CD4-positive, CD25-positive, alpha-beta regulatory T cell (primary cell): ENCODE measurements around the gene CEBPZ. TPM values are rescaled to one million over a fixed set of nuclear protein-coding genes. Genes with fewer than 3 reads are reported as not detected.

Experiments used
- ATAC-seq, 2 donors: fragments of 150-1000 bp; cut with Tn5 transposase; one replicate each; pipeline ENCODE4 v1.10.0; 2021; ENCODE audit warnings: low read depth in 2 of 2, moderate number of reproducible peaks in 2 of 2, moderate library complexity in 1 of 2
- DNase-seq, 3 donors: peaks; one replicate each; pipeline versions ENCODE4 v3.0.0 to v3.0.0-alpha.2; 2012 to 2022; ENCODE audit warnings: mixed read lengths in 1 of 3
- H3K27ac ChIP-seq: one replicate; pipeline ENCODE4 v1.7.0; 2013; ENCODE audit warnings: mild to moderate bottlenecking, low read length; ENCODE audit not compliant: insufficient read depth, poor library complexity, severe bottlenecking
- H3K27me3 ChIP-seq: one replicate; pipeline ENCODE4 v1.7.0; 2013; ENCODE audit warnings: low read length; ENCODE audit not compliant: control insufficient read depth, insufficient read depth
- H3K36me3 ChIP-seq: one replicate; pipeline ENCODE4 v1.7.0; 2013; ENCODE audit warnings: mild to moderate bottlenecking, low read length, moderate library complexity; ENCODE audit not compliant: control insufficient read depth, insufficient read depth
- H3K4me1 ChIP-seq: 2 replicates; pipeline ENCODE4 v1.7.0; 2013; ENCODE audit warnings: mild to moderate bottlenecking, low read length; ENCODE audit not compliant: insufficient read depth, control insufficient read depth, poor library complexity, severe bottlenecking
- H3K4me3 ChIP-seq: one replicate; pipeline ENCODE4 v1.7.0; 2013; ENCODE audit warnings: low read depth, mild to moderate bottlenecking, low read length, moderate library complexity
- H3K9me3 ChIP-seq, 2 experiments: 1 replicate in 1 of 2; 2 replicates in 1 of 2; pipeline ENCODE4 v1.7.0; 2013; ENCODE audit warnings: low read length in 2 of 2, mild to moderate bottlenecking in 1 of 2, moderate library complexity in 1 of 2; ENCODE audit not compliant: control insufficient read depth in 2 of 2
- H3K27ac Mint-ChIP-seq, 3 donors: one replicate each; pipeline ENCODE4 v1.8.0; 2020 to 2022; ENCODE audit warnings: mild to moderate bottlenecking in 3 of 3, mixed read lengths in 3 of 3, moderate library complexity in 2 of 3
- H3K27me3 Mint-ChIP-seq: one replicate; pipeline ENCODE4 v1.8.0; 2022; ENCODE audit warnings: mild to moderate bottlenecking, mixed read lengths
- H3K36me3 Mint-ChIP-seq: one replicate; pipeline ENCODE4 v1.8.0; 2020; ENCODE audit warnings: mixed read lengths
- H3K4me1 Mint-ChIP-seq, 4 donors: one replicate each; pipeline ENCODE4 v1.8.0; 2020 to 2022; ENCODE audit warnings: mixed read lengths in 4 of 4, mild to moderate bottlenecking in 1 of 4
- H3K4me3 Mint-ChIP-seq, 4 donors: one replicate each; pipeline ENCODE4 v1.8.0; 2020 to 2022; ENCODE audit warnings: mild to moderate bottlenecking in 4 of 4, mixed read lengths in 4 of 4, moderate library complexity in 3 of 4
- H3K9me3 Mint-ChIP-seq, 7 donors: one replicate each; pipeline ENCODE4 v1.8.0; 2020 to 2022; ENCODE audit warnings: mixed read lengths in 7 of 7, mild to moderate bottlenecking in 3 of 7, moderate library complexity in 2 of 7
- polyA plus RNA-seq, 4 donors: library from polyadenylated mRNA; unstranded; fragments of 300-500 nt; fragmentation: Illumina TruSeq; gene quantifications; one replicate each; pipeline ENCODE4 v1.2.3, GENCODE V29; 2021
- total RNA-seq: library from RNA; stranded (reverse); gene quantifications from one replicate; pipeline ENCODE4 v1.2.3, GENCODE V29; 2022

The CEBPZ gene
- total and polyA plus RNA-seq, 5 donors from 2014 or later, result 25.1 to 64.2 (median 32.6) TPM

DNA sequence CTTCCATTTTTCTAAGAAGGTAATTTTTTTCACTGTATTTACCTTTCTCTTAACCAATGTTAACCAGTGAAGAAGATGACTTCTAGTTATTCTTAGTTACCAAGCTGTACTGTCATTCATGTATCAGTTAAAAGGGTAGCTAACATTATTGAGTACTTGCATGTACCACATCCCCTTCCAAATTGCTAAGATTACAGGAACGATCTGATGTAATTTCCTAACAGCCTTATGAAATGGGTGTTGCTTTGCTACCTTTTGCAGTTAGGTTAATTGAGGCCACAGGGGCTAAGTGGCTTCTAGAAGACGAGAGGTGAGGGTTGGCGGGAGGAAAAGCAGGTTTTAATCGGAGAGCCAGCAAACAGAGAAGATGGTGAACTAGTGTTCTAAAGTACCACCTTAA lies 41.1 kb downstream of the CEBPZ start:
- no peaks in the 10 kb centered on the region for H3K9me3 Mint-ChIP-seq
- Histone ChIP-seq H3K36me3 (no peaks in the 10 kb centered on the region), H3K4me1 (no peaks in the 10 kb centered on the region), H3K4me3 (no peak overlapping the region), H3K27me3 (peaks cover 10% of the 10 kb centered on the region), H3K27ac (no peak overlapping the region), H3K9me3 (no peaks in the 10 kb centered on the region)
- ATAC-seq, result no peak
- no peak for DNase-seq
- peaks cover 20% of the 10 kb centered on the region for H3K27me3 Mint-ChIP-seq
- peak overlapping the region in 1 of 4 donors; percentile 3 for H3K4me3 Mint-ChIP-seq
- no peaks in the 10 kb centered on the region for H3K4me1 Mint-ChIP-seq
- H3K36me3 Mint-ChIP-seq, result no peaks in the 10 kb centered on the region
- H3K27ac Mint-ChIP-seq, result no peak overlapping the region

DNA sequence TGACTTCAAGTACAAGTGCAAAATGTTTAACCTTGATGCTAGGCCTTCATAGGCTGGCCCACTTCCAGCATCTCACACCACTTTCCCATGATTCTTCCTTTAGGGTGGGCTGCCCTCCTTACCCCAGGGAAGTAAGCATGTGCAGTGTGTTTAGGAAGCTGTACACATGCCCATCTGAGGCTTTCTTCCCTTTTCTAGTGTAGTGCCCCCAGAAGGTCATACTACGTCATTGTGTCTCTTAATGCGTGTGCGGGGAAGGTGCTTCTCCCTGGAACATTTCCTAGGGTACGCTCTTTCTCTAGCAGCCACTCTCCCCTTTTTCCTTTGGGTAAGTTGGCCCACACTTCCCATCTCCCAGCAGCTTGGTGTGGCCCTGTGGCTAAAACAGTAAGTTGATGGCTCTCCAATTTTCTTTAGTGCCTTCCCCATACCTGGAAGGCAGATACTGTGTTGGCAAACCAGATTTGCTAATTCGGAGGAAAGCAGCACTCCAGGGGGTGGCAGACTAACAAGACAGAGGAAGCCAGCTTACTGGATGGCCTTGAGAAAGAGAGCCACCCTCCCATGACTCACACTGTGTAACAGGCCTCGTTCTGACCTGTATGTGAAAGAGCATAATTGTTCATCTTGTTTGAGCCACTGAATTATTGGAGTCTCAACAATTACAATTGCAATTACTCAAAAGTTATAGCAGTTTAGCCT lies 41.8 kb downstream of the CEBPZ start:
- H3K36me3 ChIP-seq, result no peaks in the 10 kb centered on the region
- H3K27ac Mint-ChIP-seq, result peak overlapping the region in 1 of 3 donors; percentile 12
- no peaks in the 10 kb centered on the region for H3K4me1 ChIP-seq
- H3K4me1 Mint-ChIP-seq, result no peaks in the 10 kb centered on the region
- peaks cover 13% of the 10 kb centered on the region for H3K27me3 ChIP-seq
- H3K4me3 ChIP-seq, result no peak overlapping the region
- no peak overlapping the region for H3K27ac ChIP-seq
- ATAC-seq (no peak), DNase-seq (no peak)
- no peaks in the 10 kb centered on the region for H3K36me3 Mint-ChIP-seq
- no peak overlapping the region for H3K4me3 Mint-ChIP-seq
- no peaks in the 10 kb centered on the region for H3K9me3 ChIP-seq
- peaks cover 23% of the 10 kb centered on the region for H3K27me3 Mint-ChIP-seq
- no peaks in the 10 kb centered on the region for H3K9me3 Mint-ChIP-seq

DNA sequence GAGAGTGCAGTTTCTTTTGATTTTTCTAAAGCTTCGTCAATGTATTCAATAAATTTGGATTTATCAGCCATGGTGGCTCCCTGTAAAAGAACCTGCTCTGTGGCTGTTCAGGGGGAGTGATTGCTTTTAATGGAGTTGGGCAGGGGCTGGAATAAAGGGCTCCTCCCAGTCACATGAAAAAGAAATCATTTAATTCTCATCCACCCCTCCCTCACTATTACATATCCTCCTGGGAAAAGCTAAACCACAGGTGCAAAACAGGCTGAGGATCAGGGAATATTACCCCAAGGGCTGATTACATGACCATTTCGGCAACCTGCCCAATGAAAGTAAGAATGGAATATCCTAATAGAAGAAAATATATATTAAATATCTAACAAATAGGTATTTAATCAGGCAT lies 42.8 kb downstream of the CEBPZ start, which contains the start of gene SULT6B1:
TSS of gene SULT6B1 (minus strand) at position 101 of the 400 bp plus-strand sequence. CDS start at position 71, 30 bp downstream.
- H3K9me3 ChIP-seq, result no peaks in the 10 kb centered on the region
- H3K4me3 Mint-ChIP-seq, result no peak within 1 kb of the TSS
- H3K27ac ChIP-seq, result no peak within 1 kb of the TSS
- H3K9me3 Mint-ChIP-seq, result no peaks in the 10 kb centered on the region
- no peaks in the 10 kb centered on the region for H3K36me3 Mint-ChIP-seq
- DNase-seq (no peak), ATAC-seq (no peak)
- peaks cover 23% of the 10 kb centered on the region for H3K27me3 Mint-ChIP-seq
- H3K4me1 Mint-ChIP-seq, result no peaks in the 10 kb centered on the region
- no peak within 1 kb of the TSS for H3K27ac Mint-ChIP-seq
- H3K27me3 ChIP-seq, result peaks cover 13% of the 10 kb centered on the region
- H3K4me1 ChIP-seq, result no peaks in the 10 kb centered on the region
- H3K4me3 ChIP-seq, result no peak within 1 kb of the TSS
- no peaks in the 10 kb centered on the region for H3K36me3 ChIP-seq

DNA sequence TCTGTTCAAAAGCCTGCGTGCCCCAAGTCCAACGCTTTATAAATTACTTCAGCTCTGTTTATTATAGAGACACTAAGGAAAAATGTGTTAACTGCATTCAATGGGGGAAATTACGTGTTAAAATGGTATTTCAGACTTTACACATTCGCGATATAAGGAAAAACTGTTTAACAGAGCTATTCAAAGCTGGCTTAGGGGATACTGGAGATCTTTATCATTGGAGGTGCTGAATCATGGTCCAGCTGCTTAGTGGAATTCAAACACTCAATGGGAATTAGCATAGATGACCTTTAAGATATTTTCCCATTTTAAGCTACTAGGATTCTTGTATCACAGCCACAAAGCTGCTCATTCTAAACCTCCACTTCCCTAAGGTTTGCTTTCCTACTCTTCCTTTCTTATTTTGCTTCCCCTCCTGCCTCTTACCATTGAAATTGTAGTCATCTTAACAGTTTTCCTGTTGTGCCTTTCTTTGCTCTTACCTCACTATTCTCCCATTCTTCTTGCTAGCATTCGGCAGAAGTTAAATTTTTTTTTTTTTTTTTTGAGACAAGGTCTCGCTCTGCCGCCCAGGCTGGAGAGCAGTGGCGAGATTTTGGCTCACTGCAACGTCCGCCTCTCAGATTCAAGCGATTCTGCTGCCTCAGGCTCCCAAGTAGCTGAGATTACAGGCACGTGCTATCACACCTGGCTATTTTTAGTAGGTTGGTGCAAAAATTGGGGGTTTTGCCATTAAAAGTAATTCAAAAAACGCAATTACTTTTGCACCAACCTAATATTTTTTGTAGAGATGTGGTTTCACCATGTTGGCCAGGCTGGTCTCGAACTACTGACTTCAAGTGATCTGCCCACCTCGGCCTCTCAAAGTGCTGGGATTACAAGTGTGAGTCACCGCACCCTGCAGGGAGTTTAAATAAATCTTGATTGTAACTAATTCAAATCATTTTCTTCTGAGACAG lies 49.4 kb downstream of the CEBPZ start:
- Histone ChIP-seq H3K36me3 (no peaks in the 10 kb centered on the region), H3K4me3 (no peak overlapping the region), H3K9me3 (no peaks in the 10 kb centered on the region), H3K27me3 (peaks cover 16% of the 10 kb centered on the region), H3K27ac (no peak overlapping the region), H3K4me1 (no peaks in the 10 kb centered on the region)
- Mint-ChIP-seq H3K36me3 (no peaks in the 10 kb centered on the region), H3K9me3 (peaks cover 0 to 4% (median 0%) of the 10 kb centered on the region in 7 donors), H3K4me3 (no peak overlapping the region), H3K27me3 (peaks cover 36% of the 10 kb centered on the region), H3K4me1 (no peaks in the 10 kb centered on the region), H3K27ac (peak overlapping the region in 1 of 3 donors; percentile 45)
- no peak for DNase-seq
- no peak for ATAC-seq

DNA sequence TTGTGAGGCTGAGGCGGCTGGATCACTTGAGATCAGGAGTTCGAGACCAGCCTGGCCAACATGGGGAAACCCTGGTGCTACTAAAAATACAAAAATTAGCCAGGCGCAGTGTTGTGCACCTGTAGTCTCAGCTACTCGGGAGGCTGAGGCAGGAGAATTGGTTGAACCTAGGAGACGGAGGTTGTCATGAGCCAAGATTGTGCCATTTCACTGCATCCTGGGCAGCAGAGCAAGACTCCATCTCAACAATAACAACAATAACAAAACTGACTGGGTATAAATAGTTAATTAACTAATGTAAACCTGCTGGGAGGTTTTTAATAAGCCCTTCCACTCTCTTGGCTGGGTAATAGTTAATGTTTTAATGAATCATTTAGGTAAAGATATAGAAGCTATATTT lies 50.8 kb downstream of the CEBPZ start:
- Mint-ChIP-seq H3K36me3 (no peaks in the 10 kb centered on the region), H3K4me1 (no peaks in the 10 kb centered on the region), H3K27me3 (peaks cover 27% of the 10 kb centered on the region), H3K27ac (no peak overlapping the region), H3K9me3 (peaks cover 0 to 5% (median 0%) of the 10 kb centered on the region in 7 donors), H3K4me3 (no peak overlapping the region)
- no peaks in the 10 kb centered on the region for H3K4me1 ChIP-seq
- H3K36me3 ChIP-seq, result no peaks in the 10 kb centered on the region
- no peaks in the 10 kb centered on the region for H3K9me3 ChIP-seq
- no peak overlapping the region for H3K4me3 ChIP-seq
- no peak for DNase-seq
- H3K27me3 ChIP-seq, result peaks cover 10% of the 10 kb centered on the region
- no peak overlapping the region for H3K27ac ChIP-seq
- ATAC-seq, result no peak

DNA sequence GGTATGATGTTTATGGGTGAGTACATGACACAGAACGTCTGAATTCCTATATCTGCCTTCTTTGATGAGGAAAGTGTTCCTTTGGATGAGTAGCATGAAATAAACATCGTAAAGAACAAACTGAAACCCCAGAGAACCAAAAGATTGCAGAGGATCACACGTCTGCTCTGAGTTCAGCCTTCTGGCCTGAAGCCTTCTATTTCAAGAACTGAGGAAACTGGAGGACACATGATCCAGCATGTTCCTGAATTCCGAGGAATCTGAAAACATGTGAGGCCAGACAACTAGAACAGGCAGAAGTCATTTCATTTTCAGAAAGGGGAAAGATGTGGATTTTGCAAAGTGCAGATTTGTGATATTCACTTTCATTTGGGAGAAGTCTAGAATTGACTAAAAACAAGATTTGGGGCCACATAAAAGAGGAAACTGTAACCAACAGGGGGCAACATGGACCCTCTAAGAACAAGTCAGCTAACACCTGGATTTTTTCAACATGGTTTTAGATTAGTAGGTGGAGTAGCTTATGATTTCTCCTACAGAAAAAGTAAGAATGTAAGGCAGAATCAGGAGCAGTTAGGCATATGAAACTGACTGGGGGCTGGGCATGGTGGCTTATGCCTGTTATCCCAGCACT lies 51.3 kb downstream of the CEBPZ start:
- H3K4me1 Mint-ChIP-seq, result no peaks in the 10 kb centered on the region
- Histone ChIP-seq H3K36me3 (no peaks in the 10 kb centered on the region), H3K4me1 (no peaks in the 10 kb centered on the region), H3K9me3 (no peaks in the 10 kb centered on the region), H3K27ac (no peak overlapping the region), H3K27me3 (peaks cover 10% of the 10 kb centered on the region), H3K4me3 (no peak overlapping the region)
- peaks cover 22% of the 10 kb centered on the region for H3K27me3 Mint-ChIP-seq
- H3K4me3 Mint-ChIP-seq, result no peak overlapping the region
- ATAC-seq (no peak), DNase-seq (no peak)
- no peak overlapping the region for H3K27ac Mint-ChIP-seq
- no peaks in the 10 kb centered on the region for H3K36me3 Mint-ChIP-seq
- H3K9me3 Mint-ChIP-seq, result peaks cover 0 to 5% (median 0%) of the 10 kb centered on the region in 7 donors

DNA sequence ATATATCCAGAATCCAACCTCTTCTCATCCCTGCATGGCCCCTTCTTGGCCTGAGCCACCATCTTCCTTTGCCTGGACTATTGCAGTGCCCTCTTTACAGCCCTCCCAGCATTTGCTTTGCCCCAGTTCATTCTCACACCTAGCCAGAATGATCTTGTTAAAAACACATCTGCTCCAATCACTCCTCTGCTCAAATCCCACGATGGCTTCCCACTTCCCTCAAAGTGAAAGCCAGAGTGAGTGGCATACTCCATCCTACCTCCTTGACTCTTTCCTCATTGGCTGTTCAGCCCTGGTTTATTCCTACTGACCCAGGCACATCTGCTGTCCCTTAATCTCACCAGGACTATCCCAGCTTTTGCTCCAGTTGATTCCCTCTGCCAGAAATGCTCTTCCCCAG lies 57.7 kb downstream of the CEBPZ start:
- H3K36me3 Mint-ChIP-seq, result no peaks in the 10 kb centered on the region
- H3K4me3 ChIP-seq, result no peak overlapping the region
- ATAC-seq (no peak), DNase-seq (no peak)
- peaks cover 0 to 2% (median 0%) of the 10 kb centered on the region in 7 donors for H3K9me3 Mint-ChIP-seq
- H3K4me1 ChIP-seq, result no peaks in the 10 kb centered on the region
- peaks cover 4% of the 10 kb centered on the region for H3K27me3 Mint-ChIP-seq
- no peak overlapping the region for H3K4me3 Mint-ChIP-seq
- H3K4me1 Mint-ChIP-seq, result no peaks in the 10 kb centered on the region
- no peaks in the 10 kb centered on the region for H3K9me3 ChIP-seq
- H3K27ac ChIP-seq, result no peak overlapping the region
- peaks cover 2% of the 10 kb centered on the region for H3K27me3 ChIP-seq
- H3K36me3 ChIP-seq, result no peaks in the 10 kb centered on the region
- H3K27ac Mint-ChIP-seq, result peak overlapping the region in 2 of 3 donors; percentile 29 to 76
